GM12891 (cell line): ENCODE data around the gene RNF17.
A peak's percentile ranks its signal among the peaks of the same experiment; 100 is the strongest.

ENCODE experiments used
- DNase-seq: peaks from one replicate; pipeline ENCODE4 v3.0.0; 2011; ENCODE audit warnings: low spot score; ENCODE audit not compliant: insufficient read length
- FAIRE-seq: peaks from 2 replicates; lab custom pipeline; 2011; peaks lifted over from hg19 to GRCh38; lab: Jason Lieb, UNC
- PAX5 ChIP-seq: IDR thresholded peaks from 2 replicates; pipeline ENCODE4 v1.6.1; 2011; ENCODE audit warnings: low read length, moderate library complexity, mild to moderate bottlenecking; ENCODE audit not compliant: insufficient read depth, severe bottlenecking
- POLR2A ChIP-seq: IDR thresholded peaks from 2 replicates; pipeline ENCODE4 v1.6.1; 2011; ENCODE audit warnings: low read depth, low read length, control low read depth
- POLR2AphosphoS5 ChIP-seq: IDR thresholded peaks from 2 replicates; pipeline ENCODE4 v1.6.1; 2011; ENCODE audit warnings: low read depth, low read length, control low read depth
- POU2F2 ChIP-seq: IDR thresholded peaks from 2 replicates; pipeline ENCODE4 v1.6.1; 2011; ENCODE audit warnings: low read depth, mild to moderate bottlenecking, control low read depth, low read length, moderate library complexity
- SPI1 ChIP-seq: IDR thresholded peaks from 2 replicates; pipeline ENCODE4 v1.6.1; 2011; ENCODE audit warnings: low read depth, low read length, control low read depth
- TAF1 ChIP-seq: IDR thresholded peaks from 2 replicates; pipeline ENCODE4 v1.6.1; 2011; ENCODE audit warnings: low read depth, low read length, control low read depth

RNF17 gene

GRCh38 chr13:24921003-24921402, 157.0 kb downstream of the RNF17 start:
- no peak for DNase-seq
- no peak for TF ChIP-seq POLR2A
- no peak for TF ChIP-seq POU2F2
- no peak for TF ChIP-seq TAF1
- TF ChIP-seq POLR2AphosphoS5, result no peak
- TF ChIP-seq PAX5, result no peak
- TF ChIP-seq SPI1, result no peak
- FAIRE-seq, result peak; percentile 69

DNA sequence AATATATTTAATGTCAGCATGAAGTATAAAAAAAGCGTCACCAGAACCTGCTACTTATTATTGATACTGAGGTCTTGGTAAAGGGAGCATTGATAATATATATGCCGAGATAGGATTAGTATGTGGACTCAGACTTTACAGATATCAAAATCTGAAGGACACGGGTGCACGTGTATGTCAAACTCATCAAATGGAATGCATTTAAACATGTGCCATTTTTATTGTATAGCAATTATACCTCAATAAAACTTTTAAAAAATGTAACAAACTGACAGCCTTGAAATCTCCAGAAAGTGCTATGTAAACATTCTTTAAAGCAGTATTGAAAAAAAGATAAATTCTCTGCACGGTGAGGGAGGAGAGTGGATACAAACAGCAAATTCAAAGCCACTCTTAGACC, 157.9 kb downstream of the RNF17 start:
- DNase-seq (no peak), FAIRE-seq (no peak)
- TF ChIP-seq POLR2AphosphoS5 (no peak), PAX5 (no peak), SPI1 (no peak), TAF1 (no peak), POLR2A (no peak), POU2F2 (no peak)

- DNase-seq (peak; percentile 23), FAIRE-seq (no peak)
Measured at GRCh38 chr13:24922387-24922744, 158.4 kb downstream of the RNF17 start.

DNA sequence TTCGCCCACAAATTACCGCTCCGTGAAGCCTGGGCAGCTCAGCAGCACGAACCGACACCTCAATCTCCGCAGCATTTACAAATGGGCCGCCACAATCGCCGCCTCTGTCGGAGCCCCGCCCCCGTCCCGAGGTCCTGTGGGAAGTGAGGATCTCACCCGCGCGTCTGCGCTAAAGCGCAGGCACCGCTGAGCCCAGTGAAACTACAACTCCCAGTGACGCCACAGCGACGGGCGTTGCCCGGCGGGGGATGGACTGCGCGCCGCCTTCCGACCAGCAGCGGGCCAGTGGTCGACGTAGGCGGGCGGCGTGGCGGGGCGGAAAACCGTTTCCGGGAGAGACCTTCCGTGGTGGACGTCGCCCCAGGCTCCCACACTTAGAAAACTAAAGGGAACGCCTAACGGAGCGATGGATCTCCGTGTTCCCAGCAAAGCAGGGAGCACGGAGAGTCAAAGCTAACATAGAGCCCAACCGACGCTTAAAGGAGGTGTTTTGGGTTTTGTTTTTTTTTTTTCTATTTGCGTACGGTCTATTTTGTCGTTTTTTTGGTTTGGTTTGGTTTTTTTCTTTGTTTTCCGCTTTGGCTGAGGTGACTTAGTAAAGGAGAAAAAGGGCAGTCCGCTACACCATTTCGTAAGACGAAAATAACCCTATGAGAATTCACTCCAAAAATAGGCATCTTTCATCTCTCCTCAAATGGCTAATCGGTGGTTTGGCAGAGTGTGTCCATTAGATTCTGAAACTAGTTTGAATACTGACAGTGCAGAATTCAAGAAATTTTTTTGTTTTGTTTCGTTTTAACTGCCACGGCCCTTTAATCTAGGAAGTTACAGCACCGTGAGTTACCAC, 159.0 kb downstream of the RNF17 start:
- TF ChIP-seq SPI1 (no peak), PAX5 (no peak), POU2F2 (peak; percentile 17; the same call in 1 of the 2 replicates), POLR2AphosphoS5 (peak; percentile 79; the same call in 1 of the 2 replicates), TAF1 (peak; percentile 64), POLR2A (peak; percentile 85)
- DNase-seq (peak; percentile 77), FAIRE-seq (peak; percentile 99)

More at GRCh38 chr13:24922387-24922744, 158.4 kb downstream of the RNF17 start:
- TF ChIP-seq POLR2AphosphoS5 (no peak), PAX5 (no peak), POU2F2 (no peak), SPI1 (no peak), POLR2A (no peak), TAF1 (no peak)

GRCh38 chr13:24925318-24926231, 161.6 kb downstream of the RNF17 start:
- FAIRE-seq (peak; percentile 48), DNase-seq (no peak)
- TF ChIP-seq POU2F2 (no peak), SPI1 (no peak), POLR2AphosphoS5 (no peak)

GRCh38 chr13:24927810-24928404, 163.9 kb downstream of the RNF17 start:
- TF ChIP-seq POLR2AphosphoS5, result no peak
- no peak for FAIRE-seq
- no peak for DNase-seq

DNA sequence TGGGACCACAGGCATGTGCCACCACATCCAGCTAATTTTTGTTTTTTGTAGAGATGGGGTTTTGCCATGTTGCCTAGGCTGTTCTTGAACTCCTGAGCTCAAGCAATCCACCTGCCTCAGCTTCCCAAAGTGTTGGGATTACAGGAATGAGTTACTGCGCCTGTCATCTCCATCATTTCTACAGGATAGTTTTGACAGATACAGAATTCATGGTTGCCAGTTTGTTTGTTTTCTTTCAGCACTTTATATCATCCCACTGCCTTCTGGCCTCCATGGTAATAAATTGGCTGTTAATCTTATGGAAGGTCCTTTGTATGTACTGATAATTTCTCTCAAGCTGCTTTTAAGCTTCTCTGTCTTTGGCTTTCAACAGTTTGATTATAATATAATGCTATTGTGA, 165.2 kb downstream of the RNF17 start:
- TF ChIP-seq POLR2AphosphoS5 (no peak), POLR2A (no peak), SPI1 (no peak), PAX5 (no peak), TAF1 (no peak), POU2F2 (no peak)
- no peak for FAIRE-seq
- DNase-seq, result no peak
